ENCODE data around the gene EOMES.

Gene EOMES

DNA sequence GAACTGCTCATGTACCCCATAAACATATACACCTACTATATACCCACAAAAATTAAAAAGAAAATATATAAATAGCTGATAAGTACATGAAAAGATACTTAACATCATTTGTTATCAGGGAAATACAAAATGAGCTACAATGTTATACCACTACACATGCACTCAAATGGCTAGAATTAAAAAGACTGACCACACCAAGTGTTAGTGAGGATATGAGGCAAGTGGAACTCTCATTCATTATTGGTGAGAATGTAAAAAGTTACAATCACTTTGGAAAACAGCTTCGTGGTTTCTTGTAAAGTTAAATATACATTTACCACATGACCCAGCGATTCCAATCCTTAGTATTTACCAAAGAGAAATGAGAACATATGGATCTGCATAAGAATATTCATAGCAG is 26.5 kb downstream of the EOMES start:
- TF ChIP-seq, protein P1, sequence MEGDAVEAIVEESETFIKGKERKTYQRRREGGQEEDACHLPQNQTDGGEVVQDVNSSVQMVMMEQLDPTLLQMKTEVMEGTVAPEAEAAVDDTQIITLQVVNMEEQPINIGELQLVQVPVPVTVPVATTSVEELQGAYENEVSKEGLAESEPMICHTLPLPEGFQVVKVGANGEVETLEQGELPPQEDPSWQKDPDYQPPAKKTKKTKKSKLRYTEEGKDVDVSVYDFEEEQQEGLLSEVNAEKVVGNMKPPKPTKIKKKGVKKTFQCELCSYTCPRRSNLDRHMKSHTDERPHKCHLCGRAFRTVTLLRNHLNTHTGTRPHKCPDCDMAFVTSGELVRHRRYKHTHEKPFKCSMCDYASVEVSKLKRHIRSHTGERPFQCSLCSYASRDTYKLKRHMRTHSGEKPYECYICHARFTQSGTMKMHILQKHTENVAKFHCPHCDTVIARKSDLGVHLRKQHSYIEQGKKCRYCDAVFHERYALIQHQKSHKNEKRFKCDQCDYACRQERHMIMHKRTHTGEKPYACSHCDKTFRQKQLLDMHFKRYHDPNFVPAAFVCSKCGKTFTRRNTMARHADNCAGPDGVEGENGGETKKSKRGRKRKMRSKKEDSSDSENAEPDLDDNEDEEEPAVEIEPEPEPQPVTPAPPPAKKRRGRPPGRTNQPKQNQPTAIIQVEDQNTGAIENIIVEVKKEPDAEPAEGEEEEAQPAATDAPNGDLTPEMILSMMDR (conservative IDR thresholded peaks at IDR 0.05): no peak
- no peak for TF ChIP-seq ZFX (IDR thresholded peaks at IDR 0.05)
- no peak overlapping the region for H3K27ac ChIP-seq

DNA sequence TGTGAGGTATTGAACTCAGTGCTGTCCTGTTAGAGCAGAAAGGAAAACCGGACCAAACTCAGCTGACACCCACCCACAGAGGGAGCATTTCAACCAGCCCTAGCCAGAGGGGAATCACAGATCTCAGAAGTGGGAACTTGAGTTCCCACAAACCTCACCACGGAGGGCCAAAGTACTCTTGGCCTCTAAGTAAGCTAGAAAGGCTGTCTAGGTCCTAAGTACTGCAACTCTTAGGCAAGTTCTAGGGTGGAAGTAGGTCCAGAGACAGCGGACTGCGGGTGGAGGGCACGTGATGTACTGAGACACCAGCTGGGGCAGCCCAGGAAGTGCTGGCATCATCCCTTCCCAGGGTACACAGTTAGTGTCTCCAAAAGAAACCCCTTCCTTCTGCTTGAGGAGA is 34.1 kb downstream of the EOMES start:
- TF ChIP-seq, protein P1 (conservative IDR thresholded peaks at IDR 0.05): no peak
- no peak for TF ChIP-seq ZFX (IDR thresholded peaks at IDR 0.05)
- no peak overlapping the region for H3K27ac ChIP-seq

DNA sequence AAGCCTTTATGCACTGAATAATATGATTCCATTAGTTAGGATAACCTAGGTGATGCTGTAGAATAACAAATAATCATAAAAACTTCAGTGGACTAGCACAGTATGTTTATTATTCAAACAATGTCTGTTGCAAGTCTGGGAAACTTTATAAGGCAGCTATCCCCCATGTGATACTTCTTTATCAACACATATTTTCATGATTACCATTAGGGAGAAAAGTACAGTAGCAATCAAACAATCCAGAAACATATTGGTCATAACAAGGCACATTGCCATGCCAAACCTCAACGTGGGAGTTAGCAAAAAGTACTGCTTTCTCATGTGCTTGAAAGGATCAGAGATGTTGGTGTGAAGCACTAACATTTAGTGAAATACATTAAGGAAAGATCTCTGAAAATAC is 35.5 kb downstream of the EOMES start:
- no peak overlapping the region for H3K27ac ChIP-seq
- TF ChIP-seq ZFX (IDR thresholded peaks at IDR 0.05): no peak
- TF ChIP-seq, protein P1 (conservative IDR thresholded peaks at IDR 0.05): no peak

DNA sequence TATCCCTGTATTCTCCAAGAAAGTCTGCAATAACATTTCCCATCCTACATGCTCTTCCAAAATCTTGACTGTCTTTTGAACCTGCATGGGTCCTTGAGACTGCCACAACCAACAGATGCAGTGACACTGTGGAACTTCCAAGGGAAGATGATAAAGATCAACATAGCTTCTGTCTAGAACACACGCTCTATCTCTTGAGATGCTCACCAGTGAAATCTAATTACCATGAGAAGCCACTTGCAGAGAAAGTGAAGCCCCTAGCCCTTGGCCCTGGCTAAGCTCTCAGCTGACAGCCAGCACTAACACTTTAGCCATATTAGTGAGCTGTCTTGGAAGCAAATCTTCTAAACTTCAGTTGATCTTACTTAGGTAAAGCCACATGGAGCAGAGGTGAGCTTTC is 36.6 kb downstream of the EOMES start:
- TF ChIP-seq, protein P1 (conservative IDR thresholded peaks at IDR 0.05): no peak
- no peak for TF ChIP-seq ZFX (IDR thresholded peaks at IDR 0.05)
- H3K27ac ChIP-seq: no peak overlapping the region

DNA sequence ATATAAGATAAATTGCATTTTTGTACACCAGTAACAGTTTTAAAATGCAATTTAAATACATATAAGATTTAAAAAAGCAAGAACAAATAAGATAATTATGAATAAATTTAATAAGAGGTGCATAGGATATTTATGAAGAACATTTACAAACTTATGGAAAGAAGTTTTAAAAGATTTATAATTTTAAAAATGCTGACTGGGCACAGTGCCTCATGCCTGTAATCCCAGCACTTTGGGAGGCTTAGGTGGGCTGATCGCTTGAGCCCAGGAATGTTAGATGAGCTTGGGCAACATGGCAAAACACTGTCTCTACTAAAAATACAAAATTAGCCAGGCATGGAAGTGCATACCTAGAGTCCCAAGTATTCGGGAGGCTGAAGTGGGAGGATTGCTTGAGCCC is 37.8 kb downstream of the EOMES start:
- TF ChIP-seq ZFX (IDR thresholded peaks at IDR 0.05): no peak
- TF ChIP-seq, protein P1 (conservative IDR thresholded peaks at IDR 0.05): no peak
- H3K27ac ChIP-seq: no peak overlapping the region

- H3K27ac ChIP-seq: peak overlapping the region; percentile 73
- TF ChIP-seq, protein P1 (conservative IDR thresholded peaks at IDR 0.05): peak; percentile 81
- no peak for TF ChIP-seq ZFX (IDR thresholded peaks at IDR 0.05)
These were observed 40.8 kb downstream of the EOMES start for GRCh38 chr3:27681249-27681748.

GRCh38 chr3:27680517-27681246 is 41.4 kb downstream of the EOMES start:
- TF ChIP-seq ZFX (IDR thresholded peaks at IDR 0.05): no peak
- TF ChIP-seq, protein P1 (conservative IDR thresholded peaks at IDR 0.05): no peak
- H3K27ac ChIP-seq: peak overlapping the region; percentile 73
